ENCODE data around the gene VAMP3. TPM values are rescaled to one million over a fixed set of nuclear protein-coding genes. Genes with fewer than 3 reads are reported as not detected.

Gene VAMP3
- total and polyA plus RNA-seq, 2 donors (not counting 3 experiments of a cell fraction or from before 2014, with no cell fraction given): 100 to 137 TPM

- DNase-seq (ENCODE audit: low read depth, low spot score) (no peak), FAIRE-seq (no peak)
- Histone ChIP-seq H3K27ac (ENCODE audit: insufficient read depth, low read depth, low read length) (no peak overlapping the region), H4K20me1 (replicated peaks; ENCODE audit: control insufficient read depth, extremely low read depth, insufficient read depth, low read length) (no peaks in the 10 kb centered on the region), H3K9me3 (replicated peaks; ENCODE audit: control insufficient read depth, insufficient read depth, low read length) (no peaks in the 10 kb centered on the region), H3K36me3 (ENCODE audit: control insufficient read depth in 2 of 2, extremely low read depth in 1 of 2, insufficient read depth in 2 of 2, low read length in 2 of 2) (no peaks in the 10 kb centered on the region), H3K9ac (replicated peaks; ENCODE audit: extremely low read depth, insufficient read depth, low read length) (no peak overlapping the region), H3K27me3 (ENCODE audit: control insufficient read depth in 2 of 2, insufficient read depth in 2 of 2, low read length in 2 of 2) (no peaks in the 10 kb centered on the region), H3K4me1 (ENCODE audit: control insufficient read depth, extremely low read depth, insufficient read depth, low read length) (no peaks in the 10 kb centered on the region), H3K4me3 (replicated peaks in 1 of 3; ENCODE audit: insufficient read depth in 1 of 3, low read depth in 1 of 3, low read length in 3 of 3) (no peak overlapping the region), H3K79me2 (ENCODE audit: control insufficient read depth, insufficient read depth, low read length) (no peaks in the 10 kb centered on the region), H2AFZ (ENCODE audit: low read depth, low read length) (no peak overlapping the region), H3K4me2 (ENCODE audit: insufficient read depth, low read length) (no peak overlapping the region), H3K9me1 (replicated peaks; ENCODE audit: control insufficient read depth, extremely low read depth, insufficient read depth, low read length) (no peaks in the 10 kb centered on the region)
- intact Hi-C loops (cut with micrococcal nuclease): no loop called here
- BruUV-seq (replicated peaks): no TSS peak
- ChIA-PET POLR2A (no interaction called here), CTCF (interaction anchor here (1.2 to 1.5 kb wide), 2 partner anchors 26 to 77 kb away, joined by 3 to 25 read pairs; no protein-coding TSS in a partner anchor)
- TF ChIP-seq CTCF (IDR thresholded peaks at IDR 0.05; ENCODE audit: extremely low read depth in 1 of 2, insufficient read depth in 1 of 2, low read depth in 1 of 2, low read length in 2 of 2): no peak
- TF ChIP-seq FOS (IDR thresholded peaks at IDR 0.05; ENCODE audit: borderline replicate concordance, insufficient read depth, low read length): no peak
- no peak for TF ChIP-seq GATA2 (IDR thresholded peaks at IDR 0.05; ENCODE audit: insufficient read depth, insufficient read length, low read depth, low read length)
- TF ChIP-seq EZH2 (IDR thresholded peaks at IDR 0.05; ENCODE audit: borderline replicate concordance, low read depth, low read length, severe bottlenecking): no peak
- no peak for TF ChIP-seq JUN (IDR thresholded peaks at IDR 0.05; ENCODE audit: borderline replicate concordance, insufficient read depth, insufficient read length, low read depth)
- no peak for TF ChIP-seq POLR2AphosphoS5 (IDR thresholded peaks at IDR 0.05; ENCODE audit: insufficient read depth, low read depth, low read length)
- TF ChIP-seq, protein P1, sequence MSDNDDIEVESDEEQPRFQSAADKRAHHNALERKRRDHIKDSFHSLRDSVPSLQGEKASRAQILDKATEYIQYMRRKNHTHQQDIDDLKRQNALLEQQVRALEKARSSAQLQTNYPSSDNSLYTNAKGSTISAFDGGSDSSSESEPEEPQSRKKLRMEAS (IDR thresholded peaks at IDR 0.05; ENCODE audit: insufficient read depth, insufficient read length): no peak
- dilution Hi-C loops (cut with MboI; ENCODE audit: extremely low pct_ligation_motif_present, low sequenced_read_pairs): no loop called here
Measured at GRCh38 chr1:7745783-7746182, 25.3 kb upstream of the VAMP3 start.

Data from endothelial cell of umbilical vein (primary cell).